G401 (cell line): ENCODE results near the gene PTPN4. TPM values are rescaled to one million over a fixed set of nuclear protein-coding genes. Genes with fewer than 3 reads are reported as not detected.
A peak's percentile ranks its signal among the peaks of the same experiment; 100 is the strongest.
"Not testable (repeated sequence)": the region's sequence is repeated elsewhere in the genome, so short reads cannot be mapped to it uniquely, and the experiment has no call there.

Experiments used
- DNase-seq: peaks from one replicate; pipeline ENCODE4 v3.0.0-alpha.2; 2015; ENCODE audit warnings: low spot score
- in situ Hi-C: cut with HindIII; loops from 2 replicates; pipeline ENCODE4 v1.10.0; 2016; ENCODE audit warnings: low sequenced_read_pairs, mixed read lengths
- total RNA-seq: library from RNA; depleted of rRNA; stranded (reverse); fragments of >200 nt; shearing (Covaris generic); gene quantifications from 2 replicates; pipeline ENCODE4 v1.2.3, GENCODE V29; 2014

The PTPN4 gene
- total RNA-seq, 1 experiment from 2014 or later: 33.9 TPM

DNA sequence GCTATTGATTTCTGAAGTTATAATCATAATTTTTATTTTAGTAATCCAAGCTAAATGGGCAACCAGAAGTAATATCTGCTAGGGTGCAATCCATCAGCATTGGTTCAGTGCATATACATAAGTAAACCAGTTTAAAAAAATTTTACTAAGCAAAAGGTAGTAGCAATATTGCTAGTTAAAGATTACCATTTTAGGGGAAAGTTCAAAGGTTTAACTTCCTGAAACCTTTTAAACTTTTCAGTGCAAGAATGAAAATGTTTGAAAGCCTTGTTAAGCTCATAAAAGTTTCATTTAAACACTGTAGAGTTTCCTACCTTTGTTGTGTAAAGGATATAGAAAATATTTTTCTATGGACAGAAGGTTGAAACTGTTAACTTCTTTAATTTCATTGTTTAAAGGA lies 222.2 kb downstream of the PTPN4 start:
- in situ Hi-C loops: loop anchor here (10.0 kb wide), 1 partner anchor 93 kb away; no protein-coding TSS in a partner anchor
- no peak for DNase-seq

GRCh38 chr2:119982506-119982905 lies 222.8 kb downstream of the PTPN4 start:
- DNase-seq: no peak
- in situ Hi-C loops: loop anchor here (10.0 kb wide), 1 partner anchor 92 kb away; no protein-coding TSS in a partner anchor

GRCh38 chr2:119983108-119983507 lies 223.4 kb downstream of the PTPN4 start:
- in situ Hi-C loops: loop anchor here (10.0 kb wide), 1 partner anchor 92 kb away; no protein-coding TSS in a partner anchor
- no peak for DNase-seq

GRCh38 chr2:119996148-119996547 lies 236.4 kb downstream of the PTPN4 start:
- DNase-seq: no peak
- in situ Hi-C loops: no loop called here

- in situ Hi-C loops, DNase-seq: not testable (repeated sequence)
Measured at GRCh38 chr2:119996896-119997891, 237.5 kb downstream of the PTPN4 start.

GRCh38 chr2:120001471-120001870 lies 241.7 kb downstream of the PTPN4 start:
- in situ Hi-C loops: no loop called here
- DNase-seq: no peak

- in situ Hi-C loops: no loop called here
- no peak for DNase-seq
Measured at GRCh38 chr2:120004254-120004653, 244.5 kb downstream of the PTPN4 start.

DNA sequence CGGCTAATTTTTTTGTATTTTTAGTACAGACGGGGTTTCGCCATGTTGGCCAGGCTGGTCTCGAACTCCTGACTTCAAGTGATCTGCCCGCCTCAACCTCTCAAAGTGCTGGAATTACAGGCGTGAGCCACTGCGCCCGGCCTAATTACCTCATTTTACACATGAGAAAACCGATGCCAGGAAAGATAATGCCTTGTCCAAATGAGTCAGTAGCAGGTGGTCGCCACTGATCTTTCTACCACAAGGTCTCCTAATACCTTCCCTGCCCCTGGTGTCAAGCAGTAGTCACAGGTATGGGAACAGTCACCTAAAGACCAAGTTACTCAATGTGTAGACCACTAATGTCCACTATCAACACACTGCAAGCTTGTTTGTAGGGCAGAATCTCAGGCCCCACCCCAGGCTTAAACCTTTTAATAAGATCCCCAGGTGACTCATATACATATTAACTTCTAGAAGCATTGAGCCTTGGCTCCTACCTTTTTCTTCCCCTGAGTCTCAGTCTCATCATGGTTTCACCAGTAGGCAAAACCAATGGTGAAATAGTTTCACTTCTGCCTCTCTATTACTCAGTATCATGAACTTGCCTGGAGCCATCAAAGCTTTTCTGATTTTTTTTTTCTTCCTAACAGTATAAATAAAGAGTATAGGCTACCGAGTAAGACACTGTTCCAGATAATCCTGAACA lies 246.3 kb downstream of the PTPN4 start:
- in situ Hi-C loops: no loop called here
- DNase-seq: no peak

DNA sequence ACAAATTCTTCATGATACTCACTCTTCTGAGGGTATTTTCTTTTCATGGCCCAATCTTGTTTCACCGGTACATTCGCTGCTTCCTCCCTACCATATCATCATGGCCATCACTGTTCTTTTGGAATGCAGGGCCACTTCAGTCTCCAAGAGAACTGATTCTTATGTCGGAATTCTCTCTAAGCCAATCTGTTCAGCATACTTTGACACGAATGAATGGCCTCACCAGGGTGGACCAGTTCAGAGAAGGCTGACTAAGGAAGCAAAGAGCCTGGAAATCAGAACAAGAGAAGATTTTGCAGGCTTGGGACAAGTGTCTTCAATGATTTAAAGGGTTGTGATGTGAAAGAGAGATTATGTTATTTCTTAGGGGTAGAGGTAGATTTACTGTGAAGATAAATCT lies 248.1 kb downstream of the PTPN4 start:
- in situ Hi-C loops: no loop called here
- DNase-seq: no peak

- DNase-seq: no peak
- in situ Hi-C loops: no loop called here
Measured at GRCh38 chr2:120012363-120012762, 252.6 kb downstream of the PTPN4 start.

DNA sequence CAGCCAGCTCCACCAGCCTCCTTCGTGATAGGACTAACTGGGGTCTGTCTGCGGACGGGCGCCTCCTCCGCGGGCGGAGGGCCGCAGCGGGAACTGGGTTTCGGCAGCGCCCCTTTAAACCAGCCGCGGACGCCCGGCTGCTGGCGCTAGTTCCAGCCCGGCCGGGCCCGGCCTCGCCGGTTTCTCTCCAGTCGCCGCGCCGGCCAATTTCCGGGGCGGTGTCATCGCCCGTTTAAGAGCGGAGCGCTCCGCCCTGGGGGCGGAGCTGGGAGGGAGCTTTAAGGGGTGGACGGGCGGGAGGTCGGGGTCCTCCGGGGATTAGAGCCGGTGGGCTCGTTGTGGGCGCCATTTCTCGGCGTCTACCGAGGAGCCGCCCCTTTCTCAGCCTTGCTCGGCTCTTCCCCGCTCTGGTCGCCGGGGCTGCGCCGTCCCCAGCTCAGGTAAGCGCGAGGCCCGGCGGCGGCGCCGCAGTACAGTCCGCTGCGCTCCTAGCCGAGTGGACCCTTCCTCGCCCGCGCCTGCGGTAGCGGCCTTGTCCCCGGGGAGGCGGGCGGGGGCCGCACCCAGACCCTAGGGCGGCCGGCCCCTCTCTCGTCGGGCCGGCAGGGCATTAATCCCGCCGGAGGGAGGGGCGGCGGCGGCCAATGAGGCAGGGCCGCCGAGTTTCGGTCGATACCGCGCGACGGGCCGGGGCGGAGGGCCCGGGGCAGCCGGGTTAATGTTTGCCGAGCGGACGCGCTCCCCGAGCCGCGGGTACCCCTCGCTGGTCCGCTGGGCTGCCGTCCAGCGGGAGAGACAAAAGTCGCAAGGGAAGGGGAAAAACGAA lies 253.3 kb downstream of the PTPN4 start, which contains the start of gene EPB41L5:
EPB41L5 (plus strand) TSS at position 307 of the 826 bp plus-strand sequence. CDS start 6,008 bp downstream, outside the sequence.
- in situ Hi-C loops: no loop called here
- DNase-seq: peak; percentile 92

DNA sequence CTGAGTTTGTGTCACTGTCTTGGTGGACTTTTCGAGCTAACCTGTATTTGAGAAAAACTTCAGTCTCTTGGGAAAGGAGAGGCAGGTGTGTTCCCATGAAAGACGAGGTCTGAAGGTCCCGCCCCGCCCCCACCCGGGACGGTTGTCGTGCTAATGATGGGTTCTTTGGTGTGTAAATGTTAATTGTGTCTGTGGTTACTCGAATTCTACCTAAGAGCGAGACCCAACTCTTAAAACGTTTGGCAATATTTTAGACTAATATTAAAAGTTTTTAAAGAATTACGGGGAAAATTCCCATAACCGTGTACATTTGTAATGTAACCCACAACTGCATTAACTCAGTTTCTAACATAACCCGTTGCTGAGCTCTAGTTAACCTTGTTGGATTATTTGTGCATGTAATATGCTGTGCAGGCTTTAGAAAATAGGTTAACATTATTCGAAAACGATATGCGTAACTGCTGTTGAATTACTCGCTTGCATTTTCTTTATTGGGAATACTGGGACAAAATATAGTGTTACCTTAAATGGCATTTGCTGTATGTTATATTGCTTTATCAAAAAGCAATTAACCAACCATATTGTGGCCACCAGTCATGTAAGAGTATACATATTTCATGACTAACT lies 254.0 kb downstream of the PTPN4 start:
- peak; percentile 50 for DNase-seq
- in situ Hi-C loops: no loop called here

DNA sequence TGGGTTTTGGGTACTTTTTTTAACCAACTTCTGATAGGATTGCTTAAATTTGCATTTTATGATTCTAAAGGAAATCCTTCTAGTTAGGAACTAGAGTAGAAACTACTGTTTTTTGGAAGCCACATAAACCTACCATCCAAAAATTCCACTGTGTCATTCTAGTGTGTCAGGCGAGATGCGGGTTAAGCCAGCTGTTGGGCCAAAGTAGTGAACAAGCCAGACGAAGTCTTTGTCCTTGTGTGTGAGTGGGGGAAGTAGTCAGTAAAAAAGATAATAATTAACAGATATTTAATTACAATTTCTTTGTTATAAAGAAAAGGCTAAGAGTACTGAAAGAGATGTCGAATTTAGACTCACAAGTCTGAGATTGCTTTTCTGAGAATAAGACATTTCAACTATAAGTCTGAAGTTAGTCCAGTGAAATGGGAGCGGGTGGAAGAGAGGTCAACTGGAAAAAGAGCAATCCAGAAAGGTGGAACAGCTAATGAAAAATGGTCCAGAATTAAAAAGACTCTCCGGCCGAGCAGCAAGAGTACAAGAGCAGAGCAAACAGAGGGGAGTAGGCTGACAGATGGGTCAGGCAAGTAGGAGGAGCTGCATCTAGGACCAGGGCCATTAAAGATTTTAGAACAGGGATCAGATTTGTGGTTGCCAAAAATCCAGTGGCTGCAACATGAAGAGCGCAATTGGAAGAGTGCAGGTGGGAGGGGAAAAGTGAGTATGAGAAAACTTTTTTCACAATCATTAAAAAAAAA lies 254.7 kb downstream of the PTPN4 start:
- in situ Hi-C loops: no loop called here
- DNase-seq: peak; percentile 86

- no peak for DNase-seq
- in situ Hi-C loops: no loop called here
Measured at GRCh38 chr2:120016800-120017199, 257.1 kb downstream of the PTPN4 start.

DNA sequence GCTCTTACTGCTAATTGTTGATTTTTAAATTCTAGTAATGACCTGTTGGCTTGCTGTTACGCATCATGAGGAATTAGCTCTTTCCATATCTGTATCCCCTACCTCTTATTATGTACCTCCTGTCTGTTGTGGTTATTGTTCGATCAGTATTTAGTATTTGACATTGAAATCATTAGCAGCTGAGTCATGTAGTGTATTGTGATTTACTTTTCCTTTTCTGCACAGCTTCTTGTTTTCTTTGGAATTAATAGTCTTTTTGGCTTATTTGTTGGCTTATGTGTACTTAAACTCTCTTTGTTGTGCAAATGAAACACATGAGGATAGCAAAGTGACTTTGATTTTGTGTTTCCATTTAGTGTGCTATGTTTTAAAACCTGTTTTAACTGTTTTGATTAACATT lies 257.5 kb downstream of the PTPN4 start:
- in situ Hi-C loops: no loop called here
- no peak for DNase-seq

GRCh38 chr2:120018549-120018948 lies 258.8 kb downstream of the PTPN4 start:
- in situ Hi-C loops: no loop called here
- DNase-seq: no peak

DNA sequence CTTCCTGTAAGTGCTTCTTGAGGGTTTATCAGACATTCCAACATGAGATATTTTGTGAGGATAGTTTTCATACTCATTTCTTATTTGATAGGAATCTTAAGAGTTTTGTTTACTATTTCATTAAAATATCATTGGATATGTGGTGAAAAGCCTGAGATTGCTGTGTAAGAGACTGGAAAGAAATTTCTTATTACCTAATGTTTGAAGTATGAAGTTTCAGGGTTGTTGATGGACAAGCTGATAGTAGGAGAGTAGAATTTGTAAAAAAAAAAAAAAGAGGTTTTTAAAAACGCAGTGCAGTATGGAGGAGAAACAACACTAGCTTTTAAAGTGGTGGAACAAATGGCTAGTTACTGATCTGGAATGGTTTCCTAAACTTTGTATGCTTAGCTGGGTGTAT lies 260.8 kb downstream of the PTPN4 start:
- no peak for DNase-seq
- in situ Hi-C loops: no loop called here

GRCh38 chr2:120022505-120022904 lies 262.8 kb downstream of the PTPN4 start:
- DNase-seq, in situ Hi-C loops: not testable (repeated sequence)
